Measurements from ENCODE around the gene CHIC2.

- no peak for TF ChIP-seq CTCF (IDR thresholded peaks at IDR 0.05)
- no peak for TF ChIP-seq ZFX (IDR thresholded peaks at IDR 0.05; ENCODE audit: borderline replicate concordance)
Observed at GRCh38 chr4:54065282-54066087, 1.1 kb upstream of the CHIC2 start.

Measured in 22Rv1 (cell line).